Fibroblast of peridontal ligament (primary cell): ENCODE results near the gene CHCHD4.

Source experiments
- DNase-seq: peaks from one replicate; pipeline ENCODE4 v3.0.0-alpha.2; 2010; ENCODE audit errors: extremely low read depth

The CHCHD4 gene

DNA sequence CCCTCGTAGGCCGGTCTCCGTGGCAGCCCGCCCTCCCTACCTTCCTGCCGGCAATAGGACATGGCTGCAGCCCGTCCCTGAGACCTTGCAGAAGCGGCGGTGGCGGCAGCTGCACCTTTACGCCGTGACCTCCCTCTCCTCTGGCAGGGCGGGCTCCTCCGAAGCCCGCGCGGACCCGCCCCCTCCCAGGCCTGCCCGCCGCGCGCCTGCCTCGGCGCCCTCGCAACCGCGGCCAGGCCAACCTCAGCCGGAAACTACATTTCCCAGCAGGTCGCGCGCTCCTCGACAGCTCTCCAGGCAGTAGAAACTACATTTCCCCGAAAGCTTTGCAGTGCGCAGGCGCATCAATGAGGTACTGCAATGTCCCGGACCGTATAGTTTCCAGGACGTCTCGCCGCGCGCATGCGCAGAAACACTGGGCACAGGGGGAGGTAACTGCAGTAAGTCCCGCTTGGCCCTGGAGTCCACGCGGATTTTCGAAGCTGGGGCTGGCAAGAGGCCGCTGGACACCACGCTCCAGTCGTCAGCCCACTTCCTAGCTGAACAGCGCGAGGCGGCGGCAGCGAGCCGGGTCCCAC, at the start of gene CHCHD4, which contains the start of gene TMEM43:
TSS of gene CHCHD4 (minus strand) at position 256 of the 578 bp plus-strand sequence. CDS start at position 62, 194 bp downstream.
TSS of gene TMEM43 (plus strand) at position 438 of the 578 bp plus-strand sequence. CDS start 142 bp downstream, outside the sequence.
- DNase-seq, result peak; percentile 99

DNA sequence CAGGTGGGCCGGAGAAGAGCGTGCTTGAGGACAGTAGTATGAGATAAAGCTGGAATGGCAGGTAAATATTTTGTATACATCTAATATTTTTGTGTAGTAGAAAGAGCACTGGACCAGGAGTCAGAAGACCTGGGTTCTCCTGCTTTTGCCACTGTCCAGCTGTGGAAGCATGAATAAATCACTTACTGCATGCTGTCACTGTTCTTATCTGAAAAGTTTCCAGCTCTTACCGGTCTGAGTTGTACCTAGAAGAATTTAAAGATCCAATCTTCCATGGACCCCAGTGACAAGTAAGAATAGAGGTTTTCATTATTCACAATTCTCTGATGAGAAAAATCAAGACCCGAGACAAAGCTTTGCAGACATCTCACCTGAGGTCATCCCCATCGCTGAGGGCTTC, 47.8 kb upstream of the CHCHD4 start:
- DNase-seq, result no peak

DNA sequence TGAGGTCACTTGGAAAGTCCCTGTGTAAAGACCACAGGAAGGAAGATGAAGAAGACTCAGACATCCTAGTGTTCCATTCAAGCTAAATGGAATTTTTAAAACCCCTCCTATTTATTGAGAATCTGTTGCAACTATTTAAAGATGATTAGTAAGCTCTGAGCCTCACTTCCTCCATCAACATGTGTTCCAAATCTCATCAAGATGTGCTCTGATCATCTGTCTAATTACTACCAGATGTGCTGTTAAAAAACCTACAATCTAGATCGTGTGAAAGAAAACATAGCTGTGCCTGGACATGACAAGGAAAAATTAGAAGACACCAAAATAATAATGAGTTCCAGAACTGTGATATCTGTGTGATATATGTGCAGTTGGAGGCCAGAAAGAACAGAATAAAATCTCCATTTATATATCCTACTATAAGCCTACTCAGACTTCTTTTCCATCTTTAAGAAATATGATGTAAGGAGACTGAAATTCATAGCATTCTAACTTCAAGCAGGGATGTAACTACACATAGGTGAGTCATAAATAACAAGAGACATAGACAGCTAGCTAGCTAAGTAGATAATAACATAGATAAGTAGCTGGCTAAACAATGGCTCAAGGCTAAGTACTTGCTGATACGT, 46.0 kb upstream of the CHCHD4 start:
- DNase-seq, result peak; percentile 31

DNA sequence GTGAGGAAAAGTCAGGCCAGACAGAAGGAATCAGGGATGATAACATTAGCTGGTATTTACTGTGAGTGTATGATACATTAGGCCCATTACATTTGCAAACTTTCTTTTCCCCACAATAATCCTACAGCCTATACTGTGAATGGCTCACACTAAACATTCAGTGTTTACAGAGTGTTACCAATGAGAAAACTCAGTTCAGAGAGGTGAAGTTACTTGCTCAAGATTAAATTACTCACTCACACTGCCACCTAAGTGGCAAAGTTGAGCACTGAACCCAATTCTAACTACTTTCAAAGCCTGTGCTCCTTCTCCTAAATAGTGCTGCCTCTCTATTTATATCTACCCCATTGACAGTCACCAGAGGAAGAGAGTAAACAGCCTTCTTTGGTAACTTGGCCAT, 45.2 kb upstream of the CHCHD4 start:
- no peak for DNase-seq

DNA sequence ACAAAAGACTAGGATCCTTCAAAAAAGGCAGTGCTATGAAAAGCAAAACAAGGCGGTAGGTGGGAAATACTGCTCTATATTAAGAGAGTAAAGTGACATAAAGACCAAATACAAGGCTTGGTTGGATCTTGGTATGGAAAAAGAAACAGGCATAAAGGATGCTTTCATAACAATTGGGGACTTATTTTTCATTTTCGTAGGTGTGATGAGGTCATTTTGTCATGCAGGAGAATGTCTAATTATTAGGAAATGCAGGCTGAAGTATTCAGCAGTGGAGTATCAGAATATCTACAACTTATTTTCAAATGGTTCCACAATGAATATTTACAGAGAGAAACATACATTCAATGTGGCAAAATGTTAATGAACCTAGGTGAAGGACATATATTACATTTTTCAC, 44.8 kb upstream of the CHCHD4 start:
- no peak for DNase-seq

DNA sequence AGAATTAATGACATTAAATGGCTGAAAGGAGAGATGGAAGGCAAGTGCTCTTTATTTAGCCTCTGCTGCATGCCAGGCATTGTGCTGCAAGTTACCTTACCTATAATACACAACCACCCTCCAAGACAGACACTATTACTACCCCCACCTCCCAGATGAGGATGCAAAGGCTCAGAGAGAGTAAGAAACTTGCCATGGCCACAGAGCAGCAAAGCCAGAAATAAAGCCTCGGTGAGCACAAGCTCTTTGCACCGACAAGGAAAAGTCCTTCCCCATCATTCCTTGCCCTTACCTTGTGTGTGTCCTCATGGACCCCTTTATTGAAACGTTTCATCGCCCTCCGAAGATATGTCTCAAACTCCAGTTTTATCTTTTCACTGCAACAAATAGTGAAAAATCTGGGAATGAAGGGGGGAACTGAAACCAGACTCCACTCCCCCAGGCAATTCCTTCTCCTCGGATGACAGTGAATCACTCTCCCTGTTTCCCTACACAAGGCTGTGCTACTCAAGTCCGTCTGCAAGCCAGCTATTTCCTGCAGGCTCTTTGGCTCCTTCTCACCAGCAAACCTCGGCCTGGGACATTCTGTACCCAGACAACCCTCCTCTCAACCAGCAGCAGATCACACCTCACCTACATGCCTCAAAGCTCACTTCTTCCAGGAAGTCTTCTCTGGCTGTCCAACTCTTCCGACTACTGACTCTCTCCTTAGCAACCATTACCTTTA, 42.4 kb upstream of the CHCHD4 start:
- DNase-seq, result no peak

DNA sequence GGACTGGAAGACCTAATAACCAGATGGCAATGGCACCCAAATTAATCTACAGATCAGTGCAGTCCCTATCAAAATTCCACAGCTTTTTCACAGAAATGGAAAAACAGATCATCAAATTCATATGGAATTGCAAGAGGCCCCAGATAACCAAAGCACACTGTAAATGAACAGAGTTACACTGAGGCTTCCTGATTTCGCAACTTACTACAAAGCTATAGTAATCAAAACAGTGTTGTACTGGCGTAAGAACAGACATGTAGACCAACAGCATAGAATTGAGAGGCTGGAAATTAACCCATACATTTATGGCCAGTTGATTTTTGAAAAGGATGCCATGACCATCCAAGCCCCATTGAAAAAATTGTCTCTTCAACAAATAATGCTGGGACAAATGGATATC, 37.5 kb upstream of the CHCHD4 start:
- DNase-seq, result no peak

DNA sequence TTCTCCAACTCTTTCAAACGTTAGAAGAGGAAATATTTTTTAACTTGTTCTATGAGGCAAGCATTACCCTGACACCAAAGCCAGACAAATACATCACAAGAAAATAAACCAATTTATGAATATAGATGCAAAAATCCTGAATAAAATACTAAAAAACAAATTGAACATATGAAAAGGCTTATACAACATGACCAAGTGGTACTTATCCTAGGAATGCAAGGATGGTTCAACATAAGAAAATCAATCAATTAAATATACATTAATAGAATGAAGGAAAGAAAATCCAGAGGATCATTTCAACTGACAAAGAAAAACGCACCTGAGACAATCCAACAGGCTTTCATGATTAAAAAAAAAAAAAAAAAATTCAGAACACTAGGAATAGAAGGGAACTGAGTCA, 36.6 kb upstream of the CHCHD4 start:
- no peak for DNase-seq

DNA sequence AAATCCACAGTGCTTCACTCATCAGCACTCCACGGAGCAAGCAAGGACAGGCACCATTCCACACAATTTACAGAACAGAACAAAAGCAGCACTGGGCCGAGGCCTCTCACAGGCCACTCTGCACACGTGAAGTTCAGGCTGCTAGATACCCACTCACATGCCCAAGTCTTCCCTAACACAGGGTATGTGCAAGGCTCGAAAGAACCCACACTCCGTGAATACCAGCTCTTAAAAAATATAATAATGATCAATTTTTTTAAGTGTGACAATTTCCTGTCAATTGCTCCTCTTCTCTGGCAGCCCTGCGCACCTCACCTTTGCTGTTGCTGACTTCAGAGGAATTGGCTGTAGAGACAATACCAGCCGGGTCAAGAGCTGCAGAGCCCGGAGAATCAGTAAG, 34.8 kb upstream of the CHCHD4 start:
- DNase-seq, result no peak

DNA sequence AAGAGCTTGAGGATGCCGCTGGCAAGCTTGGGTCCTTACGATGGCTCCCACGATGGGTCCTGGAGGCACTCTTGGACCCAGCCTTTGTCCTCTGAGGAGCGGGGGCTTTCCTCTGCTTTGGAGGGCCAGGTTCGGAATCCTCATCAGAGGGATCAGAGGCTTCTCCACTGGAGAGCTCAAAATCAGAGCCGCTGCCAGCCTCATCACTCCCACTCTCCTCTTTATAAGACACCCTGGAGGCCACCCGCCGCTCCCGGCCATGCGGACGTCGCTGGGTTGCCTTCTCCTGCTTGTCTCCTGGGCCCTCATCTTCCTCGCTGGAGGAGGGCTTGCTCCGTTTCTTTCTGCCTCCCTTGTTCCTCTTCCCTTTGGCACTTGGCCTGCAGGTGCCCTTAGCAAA, 33.7 kb upstream of the CHCHD4 start:
- no peak for DNase-seq

DNA sequence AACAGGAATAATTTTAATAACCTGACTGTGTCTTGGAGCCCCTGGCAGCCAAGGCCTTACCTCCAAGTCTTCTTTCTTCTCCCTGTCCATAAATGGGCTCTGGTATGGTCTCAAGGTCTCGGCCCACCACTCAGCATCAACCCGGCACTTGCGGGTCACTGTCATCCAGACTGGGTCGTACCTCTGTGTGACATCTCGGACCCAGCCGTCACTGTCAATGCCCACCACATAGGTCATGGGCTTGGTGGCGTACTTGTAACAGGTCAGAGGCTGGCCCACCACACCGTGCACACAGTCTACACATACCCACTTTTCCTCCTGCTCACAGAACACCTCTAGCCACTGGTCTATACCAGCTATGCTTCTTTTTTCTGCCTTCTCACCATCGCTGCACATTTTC, 33.3 kb upstream of the CHCHD4 start:
- no peak for DNase-seq

DNA sequence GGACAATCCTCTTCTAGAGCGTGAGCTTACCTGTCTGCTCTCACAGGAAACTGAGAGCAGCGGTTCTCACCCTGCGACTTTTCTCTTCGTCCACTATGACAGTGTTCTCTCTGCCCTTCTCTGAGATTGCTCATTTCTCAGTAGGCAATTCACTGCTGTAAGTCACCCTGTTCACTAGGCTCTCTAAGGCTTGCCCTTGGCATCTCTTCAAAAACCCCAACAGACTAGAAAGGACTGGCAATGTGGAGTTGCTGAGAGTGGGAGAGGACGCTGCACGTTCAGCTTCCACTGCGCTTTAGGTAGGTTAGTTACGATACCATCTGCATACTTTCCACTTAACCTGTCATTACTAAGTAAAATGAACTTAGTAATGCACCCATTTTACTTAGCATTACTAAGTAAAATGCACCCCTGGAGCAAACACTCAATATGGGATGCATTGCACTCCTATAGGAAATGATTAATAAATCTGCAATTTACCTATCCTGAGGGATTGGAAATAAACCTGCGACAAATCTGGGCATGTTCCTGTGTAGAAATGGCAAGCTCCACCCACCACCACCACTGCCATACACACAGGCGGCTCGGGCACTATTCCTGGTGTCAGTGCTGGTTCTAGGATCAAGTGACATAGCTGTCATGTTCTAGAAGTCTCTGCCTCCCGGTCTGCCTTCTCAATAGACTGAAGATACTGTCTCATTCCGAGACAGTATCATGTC, 32.3 kb upstream of the CHCHD4 start:
- no peak for DNase-seq

DNA sequence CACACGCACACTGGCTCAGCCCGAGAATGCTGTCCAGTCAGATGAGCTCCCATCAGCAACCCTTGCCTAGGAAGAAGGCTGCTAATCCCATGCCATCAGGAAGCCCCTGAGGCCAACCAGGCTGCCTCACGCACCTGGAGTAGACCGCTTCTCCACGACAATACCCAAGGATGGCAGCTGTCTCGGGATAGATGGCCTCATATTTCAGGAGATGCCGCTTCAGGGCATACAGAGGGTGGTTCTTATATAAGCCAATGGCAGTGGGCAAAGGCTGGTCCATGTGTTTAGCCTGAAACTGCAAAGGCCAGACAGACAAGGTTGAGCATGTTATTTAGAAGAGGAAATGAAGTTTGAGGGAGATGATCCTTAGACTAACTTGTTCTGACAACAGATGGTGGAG, 31.5 kb upstream of the CHCHD4 start:
- no peak for DNase-seq

DNA sequence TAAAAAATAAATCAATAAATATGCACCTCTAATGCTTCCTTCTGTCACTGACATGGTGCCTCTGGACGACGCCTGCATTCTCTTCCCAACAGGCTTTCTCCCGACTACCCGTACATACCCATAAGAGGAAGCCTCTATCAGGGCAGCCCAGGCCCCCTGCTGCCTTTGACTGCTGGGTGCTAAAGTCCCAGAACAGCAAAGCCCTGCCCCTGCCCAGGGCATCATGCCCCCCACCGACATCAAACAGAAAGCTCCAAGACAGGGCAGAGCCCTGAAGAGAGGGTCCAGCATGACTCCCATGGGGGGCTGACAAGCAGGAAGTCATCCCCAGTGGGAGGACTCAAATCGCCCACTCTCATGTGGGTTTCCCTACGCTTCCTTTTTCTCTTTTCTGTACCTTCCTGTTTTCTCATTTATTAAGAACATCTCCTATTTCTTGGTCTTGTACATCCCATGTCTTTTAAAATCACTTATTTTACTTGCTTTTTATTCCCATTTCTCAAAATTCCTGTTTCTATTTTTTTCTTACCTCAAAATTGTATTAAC, 30.3 kb upstream of the CHCHD4 start:
- DNase-seq, result no peak

DNA sequence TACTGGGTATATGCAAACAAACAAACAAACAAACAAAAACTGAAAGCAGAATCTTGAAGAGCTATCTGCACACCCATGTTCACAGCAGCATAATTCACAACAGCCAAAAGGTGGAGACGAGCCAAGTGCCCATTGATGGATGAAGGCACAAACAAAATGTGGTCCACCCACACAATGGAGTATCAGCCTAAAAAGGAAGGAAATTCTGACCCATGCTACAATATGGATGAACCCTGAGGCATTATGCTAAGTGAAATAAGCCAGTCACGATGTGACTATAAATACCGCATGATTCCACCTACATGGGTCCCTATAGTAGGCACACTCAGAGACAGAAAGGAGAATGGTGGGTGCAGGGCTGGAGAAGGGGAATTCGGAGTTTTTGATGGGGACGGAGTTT, 29.6 kb upstream of the CHCHD4 start:
- no peak for DNase-seq

DNA sequence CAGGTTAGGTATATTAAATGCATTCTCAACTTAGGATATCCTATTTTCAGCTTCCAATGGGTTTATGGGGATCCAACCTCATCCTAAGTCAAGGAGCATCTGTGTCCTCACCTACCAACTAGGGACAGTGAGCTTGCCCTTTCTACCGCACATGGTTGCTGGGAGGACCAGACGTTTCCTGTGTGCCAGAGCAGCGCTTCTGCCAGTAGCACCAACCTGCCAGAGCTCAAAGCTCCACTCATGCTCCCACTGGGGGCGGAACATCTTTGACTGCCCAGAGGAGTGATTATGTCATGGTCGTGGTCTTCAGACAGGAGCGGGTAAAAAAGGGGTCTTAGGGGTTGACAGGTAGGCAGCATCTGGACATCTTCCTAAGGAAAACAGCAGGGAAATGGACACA, 29.0 kb upstream of the CHCHD4 start:
- no peak for DNase-seq

DNA sequence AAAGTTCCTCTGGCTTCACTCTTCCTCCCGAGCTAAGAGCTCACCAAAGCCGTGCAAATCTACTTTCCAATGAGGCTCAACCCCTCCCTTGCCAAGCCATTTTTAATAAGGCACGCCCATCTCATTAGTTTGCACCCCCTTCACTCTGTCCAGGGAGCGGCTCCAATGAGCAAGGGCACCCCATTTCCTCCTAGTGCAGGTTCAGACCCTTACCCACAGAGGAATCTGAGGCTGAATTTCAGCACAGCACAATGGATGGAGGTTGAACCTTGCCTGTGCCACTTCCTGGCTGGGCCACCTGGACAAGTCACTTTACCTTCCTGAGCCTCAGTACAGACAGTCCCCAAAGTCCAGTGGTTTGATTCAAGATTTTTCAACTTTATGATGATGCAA, 28.3 kb upstream of the CHCHD4 start:
- DNase-seq, result no peak

DNA sequence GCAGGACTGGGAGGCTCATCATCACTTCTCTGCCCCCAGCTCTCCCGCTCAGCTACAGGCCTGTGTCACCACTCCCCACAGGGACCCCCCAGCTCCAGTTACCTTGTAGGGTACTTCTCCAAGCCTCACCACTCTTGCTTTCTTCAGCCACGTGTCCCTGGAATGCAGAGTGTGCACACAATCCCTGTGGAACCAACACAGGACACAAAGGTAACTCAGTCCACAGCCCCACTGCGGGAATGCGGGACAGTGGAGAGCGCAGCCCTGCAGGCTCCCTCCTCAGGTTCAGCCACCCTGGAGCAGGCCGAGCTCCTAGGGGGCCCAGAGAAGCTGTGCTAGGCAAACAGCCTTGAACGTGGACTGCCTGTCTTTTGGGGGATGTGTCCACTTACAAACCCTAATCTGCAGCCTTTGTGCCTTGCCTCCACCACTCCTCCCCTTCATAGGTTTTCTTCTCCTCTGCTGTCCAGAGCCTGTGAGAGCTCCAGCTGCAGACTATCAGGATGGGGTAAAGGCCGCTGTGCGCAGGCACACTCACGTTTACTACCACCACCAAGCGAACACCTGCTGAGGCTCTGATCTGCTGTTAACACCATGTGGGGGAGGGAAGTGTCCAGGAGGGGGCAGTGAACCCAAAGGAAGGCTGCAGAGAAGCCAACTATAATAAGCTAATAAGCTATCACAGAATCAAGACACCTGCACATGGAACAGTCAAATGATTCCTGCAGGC, 27.7 kb upstream of the CHCHD4 start:
- no peak for DNase-seq

DNA sequence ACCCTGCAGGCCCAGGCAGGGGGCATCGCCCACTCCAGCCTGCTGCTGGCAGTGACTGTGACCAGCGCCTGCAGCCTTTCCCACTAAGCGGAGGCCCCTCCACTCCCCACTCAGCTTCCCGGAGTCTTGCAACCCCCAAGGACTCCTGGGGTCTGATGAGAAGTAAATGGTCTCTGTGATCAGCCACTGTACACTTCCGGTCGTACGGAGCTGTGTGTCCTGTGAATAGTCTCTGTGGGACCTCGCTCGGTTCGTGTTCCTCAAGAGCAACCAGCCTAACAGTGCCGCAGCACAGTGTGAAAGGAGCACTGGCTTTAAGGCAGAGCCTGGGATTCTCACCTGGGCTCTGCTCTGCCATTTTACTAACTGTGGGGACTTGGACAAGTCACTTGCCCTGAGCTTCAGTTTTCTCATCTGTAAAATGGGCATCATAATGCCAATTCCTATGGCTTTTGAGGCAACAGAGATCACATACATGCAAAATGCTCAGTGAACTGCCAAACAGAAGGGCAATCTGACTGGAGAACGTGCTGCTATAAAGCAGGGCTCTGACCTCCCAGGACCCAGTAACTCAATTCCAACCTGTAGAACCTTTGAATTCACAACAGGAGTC, 26.9 kb upstream of the CHCHD4 start:
- DNase-seq, result no peak

DNA sequence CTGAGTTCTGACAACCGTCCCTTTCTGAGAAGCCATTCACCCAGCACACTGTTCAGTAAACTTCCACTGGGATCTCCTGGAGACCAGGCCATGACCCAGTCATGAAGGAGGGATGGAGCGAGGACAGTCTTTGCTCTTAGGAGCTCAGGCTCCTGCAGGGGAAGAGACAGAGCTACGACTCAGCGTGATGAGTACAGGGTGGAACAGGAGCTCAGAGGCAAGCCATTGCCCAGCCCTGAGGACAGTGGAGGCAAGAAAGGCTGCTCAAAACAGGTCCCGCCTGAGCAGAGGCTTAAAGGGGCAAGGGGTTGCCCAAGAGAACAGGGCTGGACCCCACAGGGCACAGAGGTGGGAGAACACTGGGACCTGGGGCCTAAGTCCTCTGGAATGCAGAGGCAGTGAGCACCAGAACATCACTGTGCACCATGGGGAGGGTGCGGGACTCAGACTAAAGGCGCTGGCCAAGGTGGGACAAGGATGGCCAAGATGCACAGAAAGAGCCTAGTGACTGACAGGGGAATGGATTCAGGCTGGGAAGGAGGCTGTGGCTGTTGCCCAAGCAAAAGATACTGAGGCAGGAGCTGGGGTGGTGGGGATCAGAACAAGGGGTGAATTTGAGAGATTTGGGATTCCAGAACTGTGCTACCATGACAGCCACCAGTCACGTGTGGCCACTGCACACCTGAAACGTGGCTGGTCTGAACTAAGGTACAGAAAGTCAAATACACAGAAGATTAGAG, 26.0 kb upstream of the CHCHD4 start:
- no peak for DNase-seq
